Glutamatergic neuron (in vitro differentiated cells): Measurements from ENCODE around the gene SAA1. TPM values are rescaled to one million over a fixed set of nuclear protein-coding genes. Genes with fewer than 3 reads are reported as not detected.

Experiments used
- DNase-seq: peaks from one replicate; pipeline ENCODE4 v3.0.0; 2022
- H3K27ac Mint-ChIP-seq: one replicate; pipeline ENCODE4 v1.8.0; 2020; ENCODE audit warnings: mild to moderate bottlenecking, mixed read lengths, inconsistent platforms; ENCODE audit not compliant: unreplicated experiment
- H3K27me3 Mint-ChIP-seq: one replicate; pipeline ENCODE4 v1.8.0; 2020; ENCODE audit warnings: mild to moderate bottlenecking, moderate library complexity, mixed read lengths, inconsistent platforms; ENCODE audit not compliant: unreplicated experiment
- H3K36me3 Mint-ChIP-seq: one replicate; pipeline ENCODE4 v1.8.0; 2020; ENCODE audit warnings: mild to moderate bottlenecking, mixed read lengths, inconsistent platforms; ENCODE audit not compliant: unreplicated experiment
- H3K4me1 Mint-ChIP-seq: one replicate; pipeline ENCODE4 v1.8.0; 2020; ENCODE audit warnings: mild to moderate bottlenecking, low read depth, mixed read lengths, inconsistent platforms; ENCODE audit not compliant: unreplicated experiment
- H3K4me3 Mint-ChIP-seq: one replicate; pipeline ENCODE4 v1.8.0; 2020; ENCODE audit warnings: mild to moderate bottlenecking, mixed read lengths, inconsistent platforms; ENCODE audit not compliant: unreplicated experiment
- H3K9me3 Mint-ChIP-seq: one replicate; pipeline ENCODE4 v1.8.0; 2020; ENCODE audit warnings: mild to moderate bottlenecking, moderate library complexity, mixed read lengths, inconsistent platforms; ENCODE audit not compliant: unreplicated experiment
- total RNA-seq: library from RNA; stranded (reverse); fragmentation: NEBNext Ultra II Directional; extraction: Animal tissue kit (Norgen Biotek cat#: 25700); gene quantifications from one replicate; pipeline ENCODE4 v1.2.1, GENCODE V29; 2021; ENCODE audit not compliant: unreplicated experiment
- TF ChIP-seq, protein P1 (sequence below): fragments of 200-600 bp; sonication (generic); IDR thresholded peaks from one replicate; pipeline ENCODE4 v1.5.0; 2021; ENCODE audit not compliant: partially characterized antibody, unreplicated experiment

Gene SAA1
- total RNA-seq, 1 donor from 2014 or later: not detected

DNA sequence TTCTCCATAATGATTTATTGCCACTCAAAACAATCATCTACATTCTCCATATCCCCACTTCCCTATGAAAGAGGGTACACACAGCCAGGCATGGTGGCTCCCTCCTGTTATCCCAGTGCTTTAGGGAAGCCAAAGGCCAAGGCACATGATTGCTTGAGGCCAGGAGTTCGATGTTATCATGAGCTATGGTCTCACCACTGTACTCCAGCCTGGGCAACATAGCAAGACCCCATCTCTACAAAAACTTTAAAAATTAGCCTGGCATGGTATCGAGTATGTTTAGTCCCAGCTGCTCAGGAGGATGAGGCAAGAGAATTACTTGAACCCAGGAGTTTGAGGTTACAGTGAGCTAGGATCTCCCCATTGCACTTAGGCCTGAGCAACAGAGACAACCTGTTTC is 49.8 kb downstream of the SAA1 start:
- peaks cover 2% of the 10 kb centered on the region for H3K27me3 Mint-ChIP-seq
- no peak overlapping the region for H3K27ac Mint-ChIP-seq
- peaks cover 1% of the 10 kb centered on the region for H3K9me3 Mint-ChIP-seq
- peaks cover 4% of the 10 kb centered on the region for H3K4me1 Mint-ChIP-seq
- no peaks in the 10 kb centered on the region for H3K36me3 Mint-ChIP-seq
- H3K4me3 Mint-ChIP-seq: no peak overlapping the region
- TF ChIP-seq, protein P1, sequence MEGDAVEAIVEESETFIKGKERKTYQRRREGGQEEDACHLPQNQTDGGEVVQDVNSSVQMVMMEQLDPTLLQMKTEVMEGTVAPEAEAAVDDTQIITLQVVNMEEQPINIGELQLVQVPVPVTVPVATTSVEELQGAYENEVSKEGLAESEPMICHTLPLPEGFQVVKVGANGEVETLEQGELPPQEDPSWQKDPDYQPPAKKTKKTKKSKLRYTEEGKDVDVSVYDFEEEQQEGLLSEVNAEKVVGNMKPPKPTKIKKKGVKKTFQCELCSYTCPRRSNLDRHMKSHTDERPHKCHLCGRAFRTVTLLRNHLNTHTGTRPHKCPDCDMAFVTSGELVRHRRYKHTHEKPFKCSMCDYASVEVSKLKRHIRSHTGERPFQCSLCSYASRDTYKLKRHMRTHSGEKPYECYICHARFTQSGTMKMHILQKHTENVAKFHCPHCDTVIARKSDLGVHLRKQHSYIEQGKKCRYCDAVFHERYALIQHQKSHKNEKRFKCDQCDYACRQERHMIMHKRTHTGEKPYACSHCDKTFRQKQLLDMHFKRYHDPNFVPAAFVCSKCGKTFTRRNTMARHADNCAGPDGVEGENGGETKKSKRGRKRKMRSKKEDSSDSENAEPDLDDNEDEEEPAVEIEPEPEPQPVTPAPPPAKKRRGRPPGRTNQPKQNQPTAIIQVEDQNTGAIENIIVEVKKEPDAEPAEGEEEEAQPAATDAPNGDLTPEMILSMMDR: no peak
- no peak for DNase-seq

DNA sequence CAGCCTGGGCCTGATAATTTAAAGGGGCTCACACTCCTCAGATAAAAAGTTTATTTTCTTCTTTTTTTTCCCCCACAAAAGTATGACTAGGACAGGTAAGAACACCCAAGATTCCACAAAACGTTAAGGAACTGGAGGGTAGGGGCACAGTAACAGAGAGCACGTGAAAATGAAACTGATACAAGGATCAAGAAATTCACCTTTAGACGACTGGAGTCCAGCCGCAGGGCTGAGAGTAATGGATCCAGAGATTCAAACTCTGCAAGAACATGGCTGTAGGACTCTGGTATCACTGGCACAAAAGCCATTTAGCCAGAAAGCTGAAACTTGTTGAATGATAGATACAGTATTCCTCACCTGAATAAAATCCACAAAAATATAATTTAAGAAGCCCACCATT is 51.5 kb downstream of the SAA1 start:
- H3K27ac Mint-ChIP-seq: no peak overlapping the region
- peaks cover 4% of the 10 kb centered on the region for H3K27me3 Mint-ChIP-seq
- H3K9me3 Mint-ChIP-seq: peaks cover 8% of the 10 kb centered on the region
- peaks cover 9% of the 10 kb centered on the region for H3K4me1 Mint-ChIP-seq
- DNase-seq: no peak
- H3K36me3 Mint-ChIP-seq: no peaks in the 10 kb centered on the region
- H3K4me3 Mint-ChIP-seq: no peak overlapping the region
- TF ChIP-seq, protein P1: no peak

Other genes starting within 250 kb of the SAA1 start
- 0.83 TPM for gene TPH1, start 220.0 kb upstream of the SAA1 start, total RNA-seq
- 32.4 TPM for gene SAAL1, start 160.2 kb upstream of the SAA1 start, total RNA-seq
- gene MRGPRX3, start 133.7 kb upstream of the SAA1 start, total RNA-seq: not detected
- gene MRGPRX4, start 93.4 kb upstream of the SAA1 start, total RNA-seq: not detected
- gene SAA4, start 29.5 kb upstream of the SAA1 start, total RNA-seq: not detected
- gene SAA2, start 17.6 kb upstream of the SAA1 start, total RNA-seq: 0.44 TPM
- 17.9 TPM for gene HPS5, start 55.9 kb downstream of the SAA1 start, total RNA-seq
- gene GTF2H1, start 56.3 kb downstream of the SAA1 start, total RNA-seq: 26.5 TPM
- 112 TPM for gene LDHA, start 128.3 kb downstream of the SAA1 start, total RNA-seq
- gene LDHC, start 146.1 kb downstream of the SAA1 start, total RNA-seq: not detected
- not detected for gene LDHAL6A, start 189.6 kb downstream of the SAA1 start, total RNA-seq